ENCODE data around the gene DLST.
"Not testable (repeated sequence)": the region's sequence is repeated elsewhere in the genome, so short reads cannot be mapped to it uniquely, and the experiment has no call there.

The DLST gene

DNA sequence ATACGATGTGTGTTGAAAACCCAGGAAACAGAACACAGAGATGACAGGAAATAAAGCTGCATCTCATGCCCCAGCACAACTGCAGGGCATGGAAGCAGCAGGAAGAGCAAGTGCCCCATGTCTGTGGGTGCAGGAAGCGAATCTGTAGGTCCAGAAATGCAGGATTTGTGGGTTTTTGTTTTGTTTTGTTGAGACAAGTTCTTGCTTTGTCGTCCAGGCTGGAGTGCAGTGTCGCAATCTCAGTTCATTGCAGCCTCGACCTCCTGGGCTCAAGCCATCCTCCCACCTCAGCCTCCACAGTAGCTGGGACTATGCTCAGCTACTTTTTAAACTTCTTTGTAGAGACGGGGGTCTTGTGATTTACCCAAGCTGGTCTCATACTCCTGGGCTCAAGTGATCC lies 47.5 kb downstream of the DLST start:
- TF ChIP-seq, protein P1, sequence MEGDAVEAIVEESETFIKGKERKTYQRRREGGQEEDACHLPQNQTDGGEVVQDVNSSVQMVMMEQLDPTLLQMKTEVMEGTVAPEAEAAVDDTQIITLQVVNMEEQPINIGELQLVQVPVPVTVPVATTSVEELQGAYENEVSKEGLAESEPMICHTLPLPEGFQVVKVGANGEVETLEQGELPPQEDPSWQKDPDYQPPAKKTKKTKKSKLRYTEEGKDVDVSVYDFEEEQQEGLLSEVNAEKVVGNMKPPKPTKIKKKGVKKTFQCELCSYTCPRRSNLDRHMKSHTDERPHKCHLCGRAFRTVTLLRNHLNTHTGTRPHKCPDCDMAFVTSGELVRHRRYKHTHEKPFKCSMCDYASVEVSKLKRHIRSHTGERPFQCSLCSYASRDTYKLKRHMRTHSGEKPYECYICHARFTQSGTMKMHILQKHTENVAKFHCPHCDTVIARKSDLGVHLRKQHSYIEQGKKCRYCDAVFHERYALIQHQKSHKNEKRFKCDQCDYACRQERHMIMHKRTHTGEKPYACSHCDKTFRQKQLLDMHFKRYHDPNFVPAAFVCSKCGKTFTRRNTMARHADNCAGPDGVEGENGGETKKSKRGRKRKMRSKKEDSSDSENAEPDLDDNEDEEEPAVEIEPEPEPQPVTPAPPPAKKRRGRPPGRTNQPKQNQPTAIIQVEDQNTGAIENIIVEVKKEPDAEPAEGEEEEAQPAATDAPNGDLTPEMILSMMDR (IDR thresholded peaks at IDR 0.05; ENCODE audit: insufficient read depth, low read depth, low read length, missing control alignments): no peak
- H3K4me3 ChIP-seq (ENCODE audit: low read length): no peak overlapping the region
- peak; percentile 56 for DNase-seq (ENCODE audit: low read depth)

DNA sequence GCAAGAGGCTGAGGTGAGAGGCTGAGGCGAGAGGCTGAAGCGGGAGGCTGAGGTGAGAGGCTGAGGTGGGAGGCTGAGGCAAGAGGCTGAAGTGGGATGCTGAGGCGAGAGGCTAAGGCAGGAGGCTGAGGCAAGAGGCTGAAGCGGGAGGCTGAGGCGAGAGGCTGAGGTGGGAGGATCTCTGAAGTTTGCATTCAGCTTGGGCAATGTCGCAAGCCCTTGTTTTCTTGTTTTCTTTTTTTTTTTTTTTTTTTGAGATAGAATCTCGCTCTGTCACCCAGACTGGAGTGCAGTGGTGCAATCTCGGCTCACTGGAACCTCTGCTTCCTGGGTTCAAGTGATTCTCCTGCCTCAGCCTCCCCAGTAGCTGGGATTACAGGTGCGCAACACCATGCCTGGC lies 50.0 kb downstream of the DLST start:
- H3K4me3 ChIP-seq (ENCODE audit: low read length); DNase-seq (ENCODE audit: low read depth): not testable (repeated sequence)

DNA sequence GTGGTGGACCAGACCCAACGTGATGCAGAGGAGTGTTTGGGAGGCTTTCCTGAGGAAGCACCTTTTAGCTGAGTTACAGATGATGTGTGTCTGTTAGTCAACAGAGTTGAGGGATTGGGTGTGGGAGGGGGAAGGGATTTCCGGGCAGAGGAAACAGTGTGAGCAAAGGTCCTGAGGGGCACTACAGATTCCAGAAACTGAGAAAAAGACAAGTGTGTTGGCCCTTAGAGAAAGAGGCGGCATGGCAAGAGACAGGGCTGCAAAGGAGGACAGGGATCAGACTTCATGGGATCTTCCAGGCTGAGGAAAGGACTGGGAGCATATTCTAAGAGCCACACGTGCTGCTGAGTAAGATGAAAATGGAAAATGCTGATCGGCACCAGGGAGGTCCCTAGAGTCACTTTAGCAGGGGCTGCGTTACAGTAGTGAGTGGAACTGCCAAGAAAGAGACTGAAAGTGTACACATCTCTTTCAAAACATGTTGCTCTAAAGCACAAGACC lies 50.7 kb downstream of the DLST start:
- TF ChIP-seq, protein P1 (IDR thresholded peaks at IDR 0.05; ENCODE audit: insufficient read depth, low read depth, low read length, missing control alignments): no peak
- H3K4me3 ChIP-seq (ENCODE audit: low read length): no peak overlapping the region
- DNase-seq (ENCODE audit: low read depth): no peak

DNA sequence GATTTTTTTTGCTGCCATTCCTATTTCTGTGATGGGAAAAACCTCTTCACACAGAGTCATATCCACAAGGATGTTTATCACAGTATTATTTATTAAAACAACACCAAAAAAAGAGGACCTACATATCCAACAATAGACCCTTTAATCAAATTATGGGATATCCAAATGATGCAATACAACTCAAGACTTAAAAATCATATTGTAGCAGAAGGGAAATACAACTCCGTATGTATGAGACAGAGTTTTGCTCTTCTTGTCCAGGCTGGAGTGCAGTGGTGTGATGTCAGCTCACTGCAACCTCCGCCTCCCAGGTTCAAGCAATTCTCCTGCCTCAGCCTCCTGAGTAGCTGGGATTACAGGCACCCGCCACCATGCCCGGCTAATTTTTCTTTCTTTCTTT lies 51.2 kb downstream of the DLST start:
- DNase-seq (ENCODE audit: low read depth); H3K4me3 ChIP-seq (ENCODE audit: low read length): not testable (repeated sequence)

DNA sequence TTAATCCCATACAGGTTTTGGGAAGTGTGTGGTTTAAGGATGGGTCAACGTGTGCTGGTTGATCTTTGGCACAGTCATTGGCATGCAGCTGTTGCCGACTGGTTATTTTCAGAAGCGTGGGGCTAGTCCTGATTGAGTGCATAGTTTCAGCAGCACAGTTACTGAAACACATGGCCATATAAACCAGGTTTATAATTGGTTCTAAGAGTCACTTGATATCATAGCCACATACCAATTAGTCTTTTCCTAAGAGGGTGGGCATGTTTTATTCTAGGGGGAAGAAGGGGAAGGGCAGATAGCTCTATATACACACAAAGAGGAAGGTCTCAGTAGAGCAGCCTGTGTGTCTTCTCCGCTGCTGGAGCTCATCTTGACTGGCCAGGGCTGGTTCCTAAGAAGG lies 52.3 kb downstream of the DLST start:
- TF ChIP-seq, protein P1 (IDR thresholded peaks at IDR 0.05; ENCODE audit: insufficient read depth, low read depth, low read length, missing control alignments): no peak
- no peak for DNase-seq (ENCODE audit: low read depth)
- H3K4me3 ChIP-seq (ENCODE audit: low read length): no peak overlapping the region

DNA sequence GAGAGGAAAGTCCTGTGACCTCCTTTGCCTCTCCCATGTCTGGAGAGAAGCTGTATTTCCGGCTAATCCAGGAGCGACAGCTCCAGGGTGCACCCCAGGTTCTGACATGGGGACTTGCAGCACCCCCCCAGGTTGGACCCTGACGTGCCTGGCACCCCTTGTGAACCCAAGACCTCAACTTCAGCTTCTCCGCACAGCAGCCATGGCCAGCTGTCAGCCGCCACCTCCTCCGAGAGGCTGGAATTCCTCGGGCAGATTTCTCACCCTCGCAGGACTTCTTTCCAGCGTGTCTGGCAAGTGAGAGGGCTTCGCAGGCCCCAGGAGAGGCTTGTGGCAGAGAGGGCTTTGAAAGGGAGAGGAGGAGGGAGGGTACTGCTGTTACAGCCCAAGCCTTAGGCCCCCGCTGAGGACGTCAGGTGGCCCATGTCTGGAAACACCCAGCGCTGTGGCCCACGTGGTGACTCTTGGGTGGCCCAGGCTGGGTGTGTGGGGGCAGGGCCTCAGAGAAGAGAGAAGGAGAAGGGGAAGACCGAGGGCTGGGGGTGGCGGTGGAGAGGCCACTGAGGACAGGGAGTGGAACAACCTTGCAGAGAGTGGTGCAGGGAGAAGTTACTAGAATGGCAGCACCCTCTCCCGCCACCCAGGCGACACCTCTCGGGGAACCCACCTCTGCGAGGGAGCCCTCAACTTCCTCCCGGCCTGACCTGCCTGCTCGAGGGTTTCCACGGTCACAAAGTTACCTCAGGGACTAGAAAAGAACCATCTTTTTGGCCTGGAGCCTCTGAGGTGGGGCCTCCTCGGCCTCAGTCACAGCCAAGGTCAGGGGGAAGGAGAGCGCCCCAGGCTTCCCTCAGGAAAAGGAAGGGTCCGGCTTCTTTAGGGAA lies 53.0 kb downstream of the DLST start:
- TF ChIP-seq, protein P1 (IDR thresholded peaks at IDR 0.05; ENCODE audit: insufficient read depth, low read depth, low read length, missing control alignments): no peak
- DNase-seq (ENCODE audit: low read depth): no peak
- H3K4me3 ChIP-seq (ENCODE audit: low read length): no peak overlapping the region

DNA sequence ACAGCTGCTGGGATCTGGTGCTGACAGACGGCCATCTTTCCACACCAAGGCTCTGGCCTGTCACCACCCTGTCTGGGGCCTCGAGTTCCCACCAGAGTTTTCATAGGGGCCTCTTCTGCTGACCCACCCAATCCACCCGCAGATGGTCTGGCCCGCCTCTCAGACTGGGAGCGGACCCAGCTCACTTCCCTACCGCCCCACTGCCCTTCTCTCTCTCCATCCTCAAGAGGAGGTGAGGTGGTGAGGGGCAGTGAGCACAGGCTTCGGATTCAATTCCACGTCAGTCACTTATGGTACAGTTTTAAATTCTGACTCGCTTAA lies 53.6 kb downstream of the DLST start:
- TF ChIP-seq, protein P1 (IDR thresholded peaks at IDR 0.05; ENCODE audit: insufficient read depth, low read depth, low read length, missing control alignments): no peak
- H3K4me3 ChIP-seq (ENCODE audit: low read length): no peak overlapping the region
- DNase-seq (ENCODE audit: low read depth): no peak

DNA sequence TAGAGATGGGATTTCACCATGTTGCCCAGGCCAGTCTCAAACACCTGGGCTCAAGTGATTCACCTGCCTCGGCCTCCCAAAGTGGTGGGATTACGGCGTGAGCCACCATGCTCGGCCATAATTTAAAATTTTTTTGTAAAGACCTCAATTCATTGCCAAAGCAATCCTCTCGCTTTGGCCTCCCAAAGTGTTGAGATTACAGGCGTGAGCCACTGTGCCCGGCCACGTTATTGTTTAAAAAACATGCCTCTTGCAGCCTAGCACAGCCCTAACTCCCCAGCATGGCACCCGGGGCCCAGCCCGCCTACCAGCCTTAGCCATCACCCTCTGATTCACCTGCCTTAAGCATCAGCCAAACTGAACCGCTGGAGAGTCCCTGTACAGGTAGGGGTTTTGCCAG lies 54.4 kb downstream of the DLST start:
- no peak for DNase-seq (ENCODE audit: low read depth)
- no peak overlapping the region for H3K4me3 ChIP-seq (ENCODE audit: low read length)

More for the DNA sequence above, 54.4 kb downstream of the DLST start:
- TF ChIP-seq, protein P1 (IDR thresholded peaks at IDR 0.05; ENCODE audit: insufficient read depth, low read depth, low read length, missing control alignments): no peak
